GM18499 (cell line): ENCODE results near the gene DBNL.

Experiments used
- ATAC-seq: cut with Tn5 transposase; IDR thresholded peaks from one replicate; pipeline ENCODE4 v1.9.1; 2021; ENCODE audit warnings: moderate number of reproducible peaks; ENCODE audit not compliant: insufficient read depth, unreplicated experiment

DBNL gene

DNA sequence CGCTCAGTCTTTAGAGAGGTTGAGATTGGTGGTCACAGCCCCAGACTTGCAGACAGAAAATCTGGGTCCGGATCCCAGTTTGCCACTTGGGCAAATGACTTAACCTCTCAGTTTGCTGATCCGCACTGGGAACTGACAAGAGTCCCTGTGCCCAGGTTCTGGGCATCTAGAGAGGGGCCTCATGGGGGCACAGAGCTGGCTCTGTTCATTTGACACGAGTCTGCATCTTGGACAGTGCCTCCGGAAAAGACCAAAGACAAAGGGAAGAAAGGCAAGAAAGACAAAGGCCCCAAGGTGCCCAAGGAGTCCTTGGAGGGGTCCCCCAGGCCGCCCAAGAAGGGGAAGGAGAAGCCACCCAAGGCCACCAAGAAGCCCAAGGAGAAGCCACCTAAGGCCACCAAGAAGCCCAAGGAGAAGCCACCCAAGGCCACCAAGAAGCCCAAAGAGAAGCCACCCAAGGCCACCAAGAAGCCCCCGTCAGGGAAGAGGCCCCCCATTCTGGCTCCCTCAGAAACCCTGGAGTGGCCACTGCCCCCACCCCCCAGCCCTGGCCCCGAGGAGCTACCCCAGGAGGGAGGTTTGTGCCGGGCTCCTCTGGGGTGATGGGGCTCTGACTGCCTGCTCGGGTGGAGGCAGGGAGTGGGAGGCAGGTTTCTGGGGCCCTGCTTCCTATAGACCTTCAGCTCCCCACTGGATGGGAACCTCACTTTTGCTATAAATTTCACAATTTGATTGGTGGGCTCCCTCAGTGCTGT is 62.0 kb downstream of the DBNL start:
- no peak for ATAC-seq

DNA sequence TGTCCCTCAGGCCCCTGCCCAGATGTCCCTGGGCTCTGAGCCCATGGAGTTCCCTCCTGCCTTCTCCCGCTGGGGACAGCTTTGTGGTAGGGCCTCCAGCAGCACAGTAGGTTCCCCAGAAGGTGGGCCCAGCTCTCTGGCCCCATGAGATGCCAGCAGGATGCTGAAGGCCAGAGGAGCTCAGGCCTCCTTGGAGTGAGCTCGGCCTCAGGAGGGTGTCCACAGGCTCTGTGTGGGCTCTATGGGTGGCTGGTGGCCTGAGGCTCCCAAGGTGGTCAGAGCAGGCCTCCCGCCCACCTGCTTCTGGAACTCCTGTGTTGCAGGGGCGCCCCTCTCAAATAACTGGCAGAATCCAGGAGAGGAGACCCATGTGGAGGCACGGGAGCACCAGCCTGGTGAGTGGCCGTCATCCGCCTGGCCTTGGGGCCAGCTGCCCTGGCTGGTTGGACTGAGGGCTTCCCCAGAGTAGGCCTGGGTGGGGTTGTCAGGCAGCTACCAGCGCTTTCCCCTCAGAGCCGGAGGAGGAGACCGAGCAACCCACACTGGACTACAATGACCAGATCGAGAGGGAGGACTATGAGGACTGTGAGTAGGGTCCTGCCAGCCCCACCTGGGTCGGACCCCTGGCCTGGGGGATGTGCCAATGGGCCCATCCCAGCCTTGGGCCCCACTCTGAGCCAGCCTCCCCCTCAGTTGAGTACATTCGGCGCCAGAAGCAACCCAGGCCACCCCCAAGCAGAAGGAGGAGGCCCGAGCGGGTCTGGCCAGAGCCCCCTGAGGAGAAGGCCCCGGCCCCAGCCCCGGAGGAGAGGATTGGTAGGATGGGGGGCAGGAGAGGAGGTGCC is 62.8 kb downstream of the DBNL start:
- no peak for ATAC-seq

DNA sequence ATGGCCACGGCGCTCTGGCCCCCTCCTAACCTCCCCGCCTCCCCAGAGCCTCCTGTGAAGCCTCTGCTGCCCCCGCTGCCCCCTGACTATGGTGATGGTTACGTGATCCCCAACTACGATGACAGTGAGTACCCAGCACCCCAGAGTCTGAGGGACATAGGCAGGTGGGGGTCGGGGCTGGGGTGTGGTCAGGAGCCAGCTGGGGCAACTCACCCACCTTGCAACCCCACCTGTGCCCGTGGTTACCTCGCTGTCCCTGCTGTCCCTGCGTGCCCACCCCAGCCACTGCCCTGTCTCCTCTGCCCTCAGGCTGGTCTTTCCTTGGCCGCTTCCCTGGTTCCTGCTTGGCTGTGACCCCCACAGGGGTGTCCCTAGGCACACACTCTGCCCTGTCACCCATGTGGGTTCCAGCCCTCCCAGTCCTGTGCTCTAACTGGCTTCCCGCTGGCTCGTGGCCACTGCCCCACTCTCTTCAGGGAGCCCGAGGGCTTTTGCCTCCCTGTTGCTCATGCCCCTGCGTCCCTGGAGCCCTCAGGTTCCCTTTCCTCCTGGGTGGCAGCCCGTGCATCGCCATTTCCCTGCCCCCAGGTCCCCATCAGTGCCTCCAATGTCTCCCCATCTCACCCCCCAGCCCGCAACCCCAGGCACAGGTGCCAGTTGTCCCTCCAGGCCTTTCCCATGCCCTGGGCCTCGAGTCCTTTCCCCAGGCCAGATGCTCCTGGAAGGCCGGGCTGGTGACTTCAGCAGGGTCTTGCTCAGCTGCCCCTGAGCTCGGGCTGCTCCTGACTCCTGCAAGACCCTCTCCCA is 63.7 kb downstream of the DBNL start:
- ATAC-seq = no peak

DNA sequence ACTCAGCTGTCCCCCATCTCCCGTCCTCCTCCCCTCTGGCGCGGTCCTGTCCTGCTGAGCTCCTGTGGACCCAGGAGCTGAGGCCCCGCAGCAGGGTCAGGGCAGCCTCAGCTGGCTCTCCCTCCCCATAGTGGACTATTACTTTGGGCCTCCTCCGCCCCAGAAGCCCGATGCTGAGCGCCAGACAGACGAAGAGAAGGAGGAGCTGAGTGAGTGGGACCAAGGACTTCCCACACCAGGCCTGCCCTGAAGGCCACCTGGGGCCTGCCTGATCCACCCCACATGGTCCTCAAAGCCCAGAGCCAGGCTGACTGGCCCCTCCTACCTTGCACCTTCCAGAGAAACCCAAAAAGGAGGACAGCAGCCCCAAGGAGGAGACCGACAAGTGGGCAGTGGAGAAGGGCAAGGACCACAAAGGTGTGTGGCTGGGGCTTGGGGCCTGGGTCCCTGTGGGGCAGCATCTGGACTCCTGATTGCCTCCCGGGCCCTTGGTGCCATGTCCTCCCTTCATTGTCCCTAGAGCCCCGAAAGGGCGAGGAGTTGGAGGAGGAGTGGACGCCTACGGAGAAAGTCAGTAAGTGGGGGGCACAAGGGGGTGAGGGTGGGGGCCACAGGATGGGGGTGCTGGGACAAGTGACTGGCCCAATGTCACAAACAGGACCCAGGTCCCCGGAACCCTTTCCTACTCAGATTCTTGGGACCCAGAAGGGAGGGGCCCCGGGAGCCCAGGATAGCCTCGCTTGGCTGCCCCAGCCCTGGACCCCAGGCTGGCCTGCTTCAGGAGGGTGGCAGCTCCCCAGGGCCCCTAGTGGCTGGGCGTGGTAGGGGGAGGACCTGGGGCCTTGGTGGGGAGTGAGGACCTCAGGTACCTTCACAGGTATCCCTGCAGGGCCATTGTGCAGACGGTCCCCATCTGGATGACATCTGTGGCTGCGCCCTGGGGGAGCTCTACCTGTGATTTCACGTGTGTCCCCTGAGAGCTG is 64.6 kb downstream of the DBNL start:
- ATAC-seq = no peak

DNA sequence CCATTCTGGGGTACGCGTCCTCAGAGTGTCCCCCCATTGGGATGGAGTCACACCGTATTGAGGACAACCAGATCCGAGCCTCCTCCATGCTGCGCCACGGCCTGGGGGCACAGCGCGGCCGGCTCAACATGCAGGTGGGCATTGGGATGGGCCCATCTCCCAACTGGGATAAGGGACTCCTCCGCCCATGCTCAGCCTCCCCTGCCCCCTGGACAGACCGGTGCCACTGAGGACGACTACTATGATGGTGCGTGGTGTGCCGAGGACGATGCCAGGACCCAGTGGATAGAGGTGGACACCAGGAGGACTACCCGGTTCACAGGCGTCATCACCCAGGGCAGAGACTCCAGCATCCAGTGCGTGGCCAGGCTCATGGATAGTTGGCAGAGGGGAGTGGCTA is 65.5 kb downstream of the DBNL start:
- no peak for ATAC-seq

DNA sequence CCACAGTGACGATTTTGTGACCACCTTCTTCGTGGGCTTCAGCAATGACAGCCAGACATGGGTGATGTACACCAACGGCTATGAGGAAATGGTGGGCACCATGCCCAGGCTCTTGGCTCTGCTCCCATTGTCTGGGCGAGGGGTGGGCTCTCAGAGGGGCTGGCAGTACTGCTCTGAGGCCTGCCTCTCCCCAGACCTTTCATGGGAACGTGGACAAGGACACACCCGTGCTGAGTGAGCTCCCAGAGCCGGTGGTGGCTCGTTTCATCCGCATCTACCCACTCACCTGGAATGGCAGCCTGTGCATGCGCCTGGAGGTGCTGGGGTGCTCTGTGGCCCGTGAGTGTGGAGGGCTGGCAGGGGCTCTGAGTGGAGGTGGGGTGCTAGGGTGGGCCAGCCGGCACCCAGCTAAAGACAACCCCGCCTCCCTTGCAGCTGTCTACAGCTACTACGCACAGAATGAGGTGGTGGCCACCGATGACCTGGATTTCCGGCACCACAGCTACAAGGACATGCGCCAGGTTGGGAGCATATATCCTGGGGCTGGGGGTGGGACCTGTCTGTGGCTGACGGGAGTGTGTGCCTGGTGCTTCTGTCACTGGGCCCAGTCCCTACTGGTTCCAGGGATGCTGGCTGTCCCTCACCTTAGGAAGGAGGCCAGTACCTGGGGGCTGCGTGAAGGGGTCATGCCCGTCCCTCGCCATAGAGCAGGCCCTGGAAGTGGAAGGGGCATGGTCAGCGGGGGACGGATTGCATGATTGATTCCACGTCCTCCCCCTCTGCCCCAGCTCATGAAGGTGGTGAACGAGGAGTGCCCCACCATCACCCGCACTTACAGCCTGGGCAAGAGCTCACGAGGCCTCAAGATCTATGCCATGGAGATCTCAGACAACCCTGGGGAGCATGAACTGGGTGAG is 66.5 kb downstream of the DBNL start:
- ATAC-seq = no peak
